Stimulated activated CD4-positive, alpha-beta T cell treated with anti-CD3 and anti-CD28 coated beads, Interleukin-4, amount 100 ng/mL, for 4 hours (primary cell): Measurements from ENCODE around the gene TAGLN.

Source experiments
- DNase-seq, 2 experiments: peaks; one replicate each; pipeline ENCODE4 v3.0.0-alpha.2; 2020

Gene TAGLN

GRCh38 chr11:117199053-117199915 is at the start of gene TAGLN:
TSS of gene TAGLN (plus strand) at chr11:117199370. CDS start at chr11:117203014, 3,644 bp downstream.
- DNase-seq = no peak

DNA sequence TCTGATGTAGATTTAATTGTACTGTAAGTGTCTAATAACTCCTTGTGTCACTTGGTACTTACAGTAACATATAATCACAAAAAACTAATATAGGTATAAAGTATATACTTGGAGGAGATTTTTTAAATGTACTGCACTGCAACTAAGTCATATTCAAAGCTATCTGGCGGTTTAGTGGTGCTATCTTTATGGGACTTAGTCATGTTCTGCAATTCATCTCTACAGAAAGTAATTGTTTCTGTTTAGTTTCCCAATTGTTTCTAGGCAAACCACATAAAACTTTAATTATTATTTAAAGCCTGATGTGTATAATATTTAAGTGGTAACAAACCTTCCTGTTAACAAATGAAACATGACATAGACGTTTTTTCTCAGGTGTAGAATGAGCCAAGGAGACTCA is 47.1 kb upstream of the TAGLN start:
- DNase-seq = no peak

DNA sequence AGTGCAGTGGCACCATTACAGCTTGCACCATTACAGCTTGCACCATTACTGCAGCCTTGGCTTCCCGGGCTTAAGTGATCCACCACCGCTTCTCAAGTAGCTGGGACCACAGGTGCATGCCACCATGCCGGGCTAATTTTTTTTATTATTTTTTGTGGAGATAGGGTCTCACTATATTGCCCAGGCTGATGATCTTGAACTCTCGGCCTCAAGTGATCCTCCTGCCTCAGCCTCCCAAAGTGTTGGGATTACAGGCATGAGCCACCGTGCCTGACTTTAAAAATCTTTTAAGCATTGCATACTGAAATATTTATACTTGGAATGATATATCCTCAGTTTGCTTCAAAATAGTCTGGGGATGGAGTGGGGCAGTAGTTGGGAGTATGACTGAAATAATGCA is 44.7 kb upstream of the TAGLN start:
- no peak for DNase-seq

GRCh38 chr11:117157507-117157906 is 41.7 kb upstream of the TAGLN start:
- no peak for DNase-seq

DNA sequence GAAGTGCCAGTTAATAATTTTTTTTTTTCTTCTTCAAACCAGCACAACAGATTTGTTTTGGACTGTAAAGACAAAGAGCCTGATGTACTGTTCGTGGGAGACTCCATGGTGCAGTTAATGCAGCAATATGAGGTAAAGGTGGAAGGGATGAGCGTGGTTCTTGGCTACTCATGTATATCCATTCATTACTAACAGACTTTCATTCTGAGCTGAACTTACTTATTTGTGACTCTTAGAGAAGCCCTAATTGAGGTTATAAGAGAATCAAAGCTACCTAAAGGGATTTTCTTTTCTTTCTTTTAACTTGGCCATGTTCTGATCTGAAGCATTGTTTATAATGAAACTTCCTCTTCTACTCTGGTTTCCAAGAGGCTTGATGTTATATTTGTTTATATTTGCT is 39.3 kb upstream of the TAGLN start:
- DNase-seq = no peak

GRCh38 chr11:117160826-117161225 is 38.3 kb upstream of the TAGLN start:
- DNase-seq = no peak

DNA sequence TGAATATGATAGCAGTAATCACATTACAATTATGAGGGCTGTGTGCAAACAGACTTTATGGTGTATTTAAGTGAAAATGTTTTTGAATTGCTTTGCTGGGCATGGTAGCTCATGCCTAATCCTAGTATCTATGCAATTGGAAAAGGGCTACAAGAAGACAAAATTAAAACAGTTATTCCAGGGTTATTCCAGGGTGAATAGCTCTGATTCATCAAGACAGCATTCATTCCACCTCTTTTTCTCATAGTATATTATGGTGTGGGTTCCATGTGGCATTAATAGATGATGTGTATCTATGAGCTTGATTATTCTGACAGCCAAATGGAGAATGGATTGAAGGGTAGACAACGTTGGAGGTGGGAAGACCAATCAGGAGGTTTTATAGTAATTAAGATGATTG is 32.7 kb upstream of the TAGLN start:
- no peak for DNase-seq

GRCh38 chr11:117169736-117170135 is 29.4 kb upstream of the TAGLN start:
- DNase-seq = no peak

DNA sequence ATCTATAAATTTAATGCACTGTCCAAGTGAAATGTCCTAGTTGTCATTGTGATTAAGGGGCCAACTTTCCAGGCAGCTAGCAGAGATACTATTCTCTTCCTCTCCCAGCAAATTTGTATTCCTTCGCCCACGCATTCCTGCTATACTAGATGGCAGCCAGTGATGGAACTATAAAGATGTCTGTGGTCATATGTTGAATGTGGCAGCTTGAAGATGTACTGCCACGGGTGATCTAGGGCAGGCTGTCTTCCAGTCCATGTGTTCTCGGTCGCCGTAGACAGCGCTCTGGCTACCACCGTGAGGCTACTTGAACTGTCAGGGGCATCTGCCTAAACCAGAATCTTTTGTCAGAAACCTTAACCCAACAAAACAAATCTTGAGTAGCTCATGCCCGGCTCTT is 29.0 kb upstream of the TAGLN start:
- no peak for DNase-seq

GRCh38 chr11:117171007-117171403 is 28.2 kb upstream of the TAGLN start:
- no peak for DNase-seq

DNA sequence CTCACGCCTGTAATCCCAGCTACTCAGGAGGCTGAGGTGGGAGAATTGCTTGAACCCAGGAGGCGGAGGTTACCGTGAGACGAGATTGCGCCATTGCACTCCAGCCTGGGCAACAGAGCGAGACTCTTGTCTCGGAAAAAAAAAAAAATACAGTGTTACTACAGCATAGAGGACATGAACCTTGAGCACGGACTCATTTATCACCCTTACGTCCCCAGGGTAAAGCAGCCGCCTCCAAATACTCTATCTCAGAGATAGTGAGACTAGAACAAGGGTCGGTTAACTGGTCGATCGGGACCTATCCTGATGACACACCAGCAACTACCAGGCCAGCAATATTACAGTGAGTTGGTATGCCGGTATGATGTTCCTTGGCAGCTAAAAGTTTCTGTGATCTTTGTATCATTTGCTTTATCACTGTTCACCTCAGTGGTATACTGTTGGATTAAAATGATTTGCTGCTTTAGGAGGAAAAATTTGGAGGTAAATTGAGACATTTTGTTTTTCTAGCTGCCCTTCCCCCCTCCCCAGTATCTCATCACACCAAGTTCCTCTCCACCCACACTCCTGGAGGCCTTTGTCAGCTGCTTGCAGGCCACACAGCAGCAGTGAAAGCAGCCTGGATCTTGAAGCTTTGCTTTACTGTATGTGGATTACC is 27.6 kb upstream of the TAGLN start:
- no peak for DNase-seq

GRCh38 chr11:117172724-117173421 is 26.3 kb upstream of the TAGLN start:
- DNase-seq = no peak

DNA sequence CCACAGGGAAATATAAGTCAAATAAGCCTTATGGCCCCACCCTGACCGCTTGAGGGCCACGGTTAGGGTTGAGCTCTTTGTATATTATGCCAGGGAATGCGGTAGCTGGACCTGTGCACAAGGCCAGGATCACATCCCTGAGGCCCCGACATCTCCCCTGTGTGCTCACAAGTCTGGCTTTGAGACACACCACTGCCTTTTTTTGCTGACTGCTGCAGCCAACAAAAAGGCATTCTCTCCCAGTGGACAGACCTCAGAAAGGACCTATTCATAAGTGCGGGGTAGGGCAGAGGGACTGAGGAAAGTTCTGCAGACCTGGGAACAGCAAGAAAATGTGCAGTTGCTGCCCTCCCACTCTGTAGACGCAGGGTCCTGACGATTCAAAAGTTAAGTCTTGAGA is 24.1 kb upstream of the TAGLN start:
- no peak for DNase-seq

GRCh38 chr11:117175781-117176180 is 23.4 kb upstream of the TAGLN start:
- DNase-seq = no peak

GRCh38 chr11:117176186-117176585 is 23.0 kb upstream of the TAGLN start:
- DNase-seq = no peak

GRCh38 chr11:117177534-117178209 is 21.5 kb upstream of the TAGLN start:
- DNase-seq = no peak

GRCh38 chr11:117178210-117179034 is 20.7 kb upstream of the TAGLN start, which contains the start of gene SIDT2:
TSS of gene SIDT2 (plus strand) at chr11:117178743. CDS start at chr11:117179264, 521 bp downstream.
- DNase-seq = peak; percentile 85 to 86

DNA sequence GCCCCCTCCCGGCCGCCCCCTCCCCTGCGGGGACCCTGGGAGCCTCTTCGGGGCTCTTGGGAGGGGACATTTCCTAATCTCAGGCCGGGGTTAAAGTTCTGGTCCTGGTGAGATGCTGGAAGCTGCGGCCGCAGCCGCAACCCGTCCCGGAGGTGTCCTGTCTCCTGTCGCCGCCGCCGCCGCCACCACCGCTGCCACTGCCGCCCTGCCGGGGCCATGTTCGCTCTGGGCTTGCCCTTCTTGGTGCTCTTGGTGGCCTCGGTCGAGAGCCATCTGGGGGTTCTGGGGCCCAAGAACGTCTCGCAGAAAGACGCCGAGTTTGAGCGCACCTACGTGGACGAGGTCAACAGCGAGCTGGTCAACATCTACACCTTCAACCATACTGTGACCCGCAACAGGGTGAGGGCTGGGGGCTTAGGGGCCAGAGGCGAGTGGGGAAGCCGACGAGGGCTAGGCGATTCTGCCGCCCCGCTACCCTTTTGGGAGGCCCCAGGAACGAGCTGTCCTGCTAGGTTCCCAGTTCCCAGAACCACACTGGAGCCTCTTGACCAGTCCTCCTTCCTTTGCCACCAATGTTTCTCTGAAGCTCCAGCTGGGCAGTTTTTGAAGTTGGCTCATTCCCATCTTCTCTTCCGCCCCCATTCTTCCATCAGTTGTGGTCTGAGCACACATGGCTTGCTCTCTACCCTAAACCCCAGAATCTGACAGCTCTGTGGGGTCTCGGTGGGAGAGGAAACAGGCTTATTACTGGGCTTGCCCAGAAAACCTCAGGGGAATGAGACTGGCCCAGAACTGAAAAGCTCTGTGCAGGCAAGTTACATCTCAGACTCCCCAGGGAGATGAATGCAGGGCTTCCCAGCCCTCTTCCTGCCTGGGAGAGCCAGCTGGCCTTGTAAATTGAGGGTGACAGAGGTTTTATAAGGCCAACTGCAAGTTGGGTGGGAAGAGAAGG is 19.8 kb upstream of the TAGLN start:
- peak; percentile 19 to 36 for DNase-seq

GRCh38 chr11:117180020-117180419 is 19.1 kb upstream of the TAGLN start:
- no peak for DNase-seq

DNA sequence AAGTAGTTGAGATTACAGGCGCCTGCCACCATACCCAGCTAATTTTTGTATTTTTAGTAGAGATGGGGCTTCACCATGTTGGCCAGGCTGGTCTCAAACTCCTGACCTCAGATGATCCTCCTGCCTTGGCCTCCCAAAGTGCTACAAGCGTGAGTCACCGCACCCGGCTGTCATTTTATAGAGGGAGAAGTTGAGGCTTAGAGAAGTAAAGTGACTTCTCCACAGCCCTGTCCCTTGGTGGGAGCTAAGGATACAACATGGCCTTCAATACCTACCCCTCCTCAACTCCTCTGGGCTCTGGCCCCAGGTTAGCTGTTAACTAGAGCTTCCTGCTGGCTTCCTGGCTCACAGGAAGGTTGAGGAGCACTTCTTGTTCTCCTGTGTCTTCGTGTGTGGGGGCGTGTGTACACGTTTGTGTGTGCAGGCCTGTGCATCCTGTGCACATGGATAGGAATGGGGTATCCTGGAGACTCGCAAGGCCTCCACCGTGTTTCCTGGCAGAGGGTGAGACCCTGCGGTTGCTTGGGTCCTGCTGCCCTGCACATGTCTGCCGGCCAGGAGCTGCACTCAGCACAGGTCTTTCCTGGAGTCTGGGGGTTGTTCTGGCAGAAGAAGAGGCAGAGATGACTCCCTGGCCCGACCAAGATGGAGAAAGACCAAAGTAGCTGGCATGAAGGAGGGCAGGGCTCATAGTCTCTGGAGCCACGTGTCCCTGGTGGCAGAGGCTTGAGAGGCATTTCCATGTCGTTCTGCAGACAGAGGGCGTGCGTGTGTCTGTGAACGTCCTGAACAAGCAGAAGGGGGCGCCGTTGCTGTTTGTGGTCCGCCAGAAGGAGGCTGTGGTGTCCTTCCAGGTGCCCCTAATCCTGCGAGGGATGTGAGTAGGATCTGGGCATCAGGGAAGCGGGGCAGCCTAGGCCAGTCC is 18.2 kb upstream of the TAGLN start:
- peak; percentile 43 to 44 for DNase-seq
